ENCODE results near the gene SLC50A1. TPM values are rescaled to one million over a fixed set of nuclear protein-coding genes. Genes with fewer than 3 reads are reported as not detected.

SLC50A1 gene
- total RNA-seq, 1 experiment from 2014 or later: 39.0 TPM

GRCh38 chr1:155127105-155127966 lies 8.3 kb upstream of the SLC50A1 start, which contains the start of gene EFNA1:
Gene EFNA1 (plus strand): TSS chr1:155127876. CDS start chr1:155127978, 102 bp downstream.
- Mint-ChIP-seq H3K27ac (no peak within 1 kb of the TSS; the same call in 1 of the 2 replicates), H3K27me3 (ENCODE audit: low read depth) (peaks cover 55% of the 10 kb centered on the region)

GRCh38 chr1:155127967-155128754 lies 7.5 kb upstream of the SLC50A1 start:
- H3K36me3 Mint-ChIP-seq: peaks cover 11% of the 10 kb centered on the region
- no peaks in the 10 kb centered on the region for H3K9me3 Mint-ChIP-seq
- TF ChIP-seq NR3C1 (CRISPR knock-in tag; conservative IDR thresholded peaks at IDR 0.05; ENCODE audit: low read depth) (no peak), ZBTB43 (CRISPR knock-in tag; IDR thresholded peaks at IDR 0.05) (no peak), ERG (CRISPR knock-in tag; IDR thresholded peaks at IDR 0.05) (no peak), NR2C2 (CRISPR knock-in tag; IDR thresholded peaks at IDR 0.05) (no peak), CBFB (CRISPR knock-in tag; IDR thresholded peaks at IDR 0.05; ENCODE audit: low read depth) (no peak), FOXK1 (CRISPR knock-in tag; IDR thresholded peaks at IDR 0.05) (no peak), TP53 (CRISPR knock-in tag; IDR thresholded peaks at IDR 0.05) (no peak), SP1 (CRISPR knock-in tag; conservative IDR thresholded peaks at IDR 0.05) (no peak), NFATC4 (CRISPR knock-in tag; IDR thresholded peaks at IDR 0.05) (no peak), ZNF138 (CRISPR knock-in tag; conservative IDR thresholded peaks at IDR 0.05) (no peak), NR1H2 (CRISPR knock-in tag; IDR thresholded peaks at IDR 0.05) (no peak)
- no peak for ATAC-seq
- ChIA-PET POLR2A (interaction anchor here (0.8 to 2.1 kb wide), 4 partner anchors 37 to 46 kb away, joined by 3 to 9 read pairs (median 3); partner anchors contain the start of gene KRTCAP2), CTCF (interaction anchor here (0.6 to 12.9 kb wide), 17 partner anchors 11 to 111 kb away, joined by 3 to 164 read pairs (median 5); partner anchors contain the start of genes EFNA3, EFNA4, KRTCAP2 and TRIM46)
- H3K27ac Mint-ChIP-seq: no peak overlapping the region
- H3K4me1 Mint-ChIP-seq: peaks cover 55% of the 10 kb centered on the region
- H3K27me3 Mint-ChIP-seq (ENCODE audit: low read depth): peaks cover 55% of the 10 kb centered on the region
- DNase-seq (ENCODE audit: low spot score): no peak
- peak overlapping the region; percentile 90 for H3K4me3 Mint-ChIP-seq

More at GRCh38 chr1:155127105-155127966, 8.3 kb upstream of the SLC50A1 start, which contains the start of gene EFNA1:
- Mint-ChIP-seq H3K36me3 (peaks cover 9% of the 10 kb centered on the region), H3K9me3 (no peaks in the 10 kb centered on the region), H3K4me1 (peaks cover 55% of the 10 kb centered on the region), H3K4me3 (peak within 1 kb of the TSS; percentile 90)
- POLR2A ChIA-PET: interaction anchor here (1.0 kb wide), 1 partner anchor 29 kb away, joined by 5 read pairs; no protein-coding TSS in a partner anchor
- CTCF ChIA-PET: interaction anchor here (1.0 to 12.9 kb wide), 5 partner anchors 37 to 64 kb away, joined by 3 to 164 read pairs (median 40); partner anchors contain the start of genes EFNA4, KRTCAP2 and TRIM46
- TF ChIP-seq ZNF138 (CRISPR knock-in tag; conservative IDR thresholded peaks at IDR 0.05): no peak
- peak; percentile 27; the same call in 1 of the 2 replicates for TF ChIP-seq FOXP4 (CRISPR knock-in tag; IDR thresholded peaks at IDR 0.05)
- no peak for TF ChIP-seq JUN (CRISPR knock-in tag; IDR thresholded peaks at IDR 0.05)
- TF ChIP-seq ZBTB43 (CRISPR knock-in tag; IDR thresholded peaks at IDR 0.05): no peak
- TF ChIP-seq E2F4 (CRISPR knock-in tag; IDR thresholded peaks at IDR 0.05; ENCODE audit: borderline replicate concordance, low read depth): no peak
- TF ChIP-seq NFE2L1 (CRISPR knock-in tag; IDR thresholded peaks at IDR 0.05): no peak
- no peak for TF ChIP-seq NR1H2 (CRISPR knock-in tag; IDR thresholded peaks at IDR 0.05)
- peak; percentile 53; the same call in 1 of the 2 replicates for TF ChIP-seq MAX (CRISPR knock-in tag; IDR thresholded peaks at IDR 0.05)
- TF ChIP-seq GABPB1 (CRISPR knock-in tag; IDR thresholded peaks at IDR 0.05): peak; percentile 79
- TF ChIP-seq FOXK1 (CRISPR knock-in tag; IDR thresholded peaks at IDR 0.05): peak; percentile 58; the same call in 1 of the 2 replicates
- DNase-seq (ENCODE audit: low spot score): peak; percentile 61
- peak; percentile 24 for ATAC-seq

Measured in WTC11 (cell line).